SH-SY5Y (cell line): ENCODE data around the gene CTTN.

ENCODE experiments used
- GATA2 ChIP-seq: IDR thresholded peaks from 2 replicates; pipeline ENCODE4 v1.6.1; 2011; ENCODE audit warnings: mild to moderate bottlenecking, low read depth, low read length
- GATA3 ChIP-seq: IDR thresholded peaks from 2 replicates; pipeline ENCODE4 v1.6.1; 2011; ENCODE audit warnings: low read depth, mild to moderate bottlenecking, low read length, moderate library complexity

DNA sequence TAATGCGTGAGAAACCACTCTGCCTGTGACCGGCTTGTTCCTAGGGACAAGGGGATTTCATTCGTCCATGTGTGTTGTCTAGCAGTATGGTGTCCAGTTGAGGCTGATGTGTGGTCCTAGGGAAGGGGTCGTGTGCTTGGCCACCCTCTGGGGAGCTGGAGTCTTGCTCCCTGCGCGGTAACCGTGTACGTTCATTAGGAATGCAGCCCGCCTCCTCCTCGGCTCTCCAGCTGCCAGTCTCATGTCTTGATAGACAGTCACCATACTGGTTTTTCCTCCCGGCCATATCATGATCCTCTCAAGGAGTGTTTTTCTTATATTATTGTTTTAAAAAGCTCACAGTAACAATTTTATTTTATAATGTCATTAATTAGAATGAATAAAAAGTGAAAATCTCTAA, 5.9 kb downstream of the CTTN start:
- TF ChIP-seq GATA2 (no peak), GATA3 (no peak)
